Measurements from ENCODE around the gene IER5L.

GRCh38 chr9:129198319-129199043 is 20.4 kb upstream of the IER5L start:
- no peak for TF ChIP-seq CTCF (IDR thresholded peaks at IDR 0.05; ENCODE audit: insufficient read depth, low read length)
- TF ChIP-seq, protein P1, sequence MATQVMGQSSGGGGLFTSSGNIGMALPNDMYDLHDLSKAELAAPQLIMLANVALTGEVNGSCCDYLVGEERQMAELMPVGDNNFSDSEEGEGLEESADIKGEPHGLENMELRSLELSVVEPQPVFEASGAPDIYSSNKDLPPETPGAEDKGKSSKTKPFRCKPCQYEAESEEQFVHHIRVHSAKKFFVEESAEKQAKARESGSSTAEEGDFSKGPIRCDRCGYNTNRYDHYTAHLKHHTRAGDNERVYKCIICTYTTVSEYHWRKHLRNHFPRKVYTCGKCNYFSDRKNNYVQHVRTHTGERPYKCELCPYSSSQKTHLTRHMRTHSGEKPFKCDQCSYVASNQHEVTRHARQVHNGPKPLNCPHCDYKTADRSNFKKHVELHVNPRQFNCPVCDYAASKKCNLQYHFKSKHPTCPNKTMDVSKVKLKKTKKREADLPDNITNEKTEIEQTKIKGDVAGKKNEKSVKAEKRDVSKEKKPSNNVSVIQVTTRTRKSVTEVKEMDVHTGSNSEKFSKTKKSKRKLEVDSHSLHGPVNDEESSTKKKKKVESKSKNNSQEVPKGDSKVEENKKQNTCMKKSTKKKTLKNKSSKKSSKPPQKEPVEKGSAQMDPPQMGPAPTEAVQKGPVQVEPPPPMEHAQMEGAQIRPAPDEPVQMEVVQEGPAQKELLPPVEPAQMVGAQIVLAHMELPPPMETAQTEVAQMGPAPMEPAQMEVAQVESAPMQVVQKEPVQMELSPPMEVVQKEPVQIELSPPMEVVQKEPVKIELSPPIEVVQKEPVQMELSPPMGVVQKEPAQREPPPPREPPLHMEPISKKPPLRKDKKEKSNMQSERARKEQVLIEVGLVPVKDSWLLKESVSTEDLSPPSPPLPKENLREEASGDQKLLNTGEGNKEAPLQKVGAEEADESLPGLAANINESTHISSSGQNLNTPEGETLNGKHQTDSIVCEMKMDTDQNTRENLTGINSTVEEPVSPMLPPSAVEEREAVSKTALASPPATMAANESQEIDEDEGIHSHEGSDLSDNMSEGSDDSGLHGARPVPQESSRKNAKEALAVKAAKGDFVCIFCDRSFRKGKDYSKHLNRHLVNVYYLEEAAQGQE (IDR thresholded peaks at IDR 0.05; ENCODE audit: insufficient replicate concordance, low read depth) = no peak

Measured in HL-60 (cell line).